Measurements from ENCODE around the gene CCL20.

DNA sequence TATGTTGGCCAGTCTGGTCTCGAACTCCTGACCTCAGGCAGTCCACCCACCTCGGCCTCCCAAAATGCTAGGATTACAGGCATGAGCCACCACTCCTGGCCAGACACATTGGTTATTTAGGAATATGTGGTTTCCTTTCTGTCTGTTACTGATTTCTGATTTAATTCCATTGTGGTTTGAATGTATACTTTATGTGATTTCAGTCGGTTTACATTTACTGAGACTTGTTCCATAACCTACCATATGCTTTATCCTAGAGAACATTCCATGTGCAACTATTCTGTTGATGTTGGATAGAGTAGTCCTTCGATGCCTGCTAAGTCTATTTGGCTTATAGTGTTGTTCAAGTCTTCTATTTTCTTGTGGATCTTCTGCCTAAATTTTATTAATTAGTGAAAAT lies 1.6 kb upstream of the CCL20 start:
- TF ChIP-seq, protein P1, sequence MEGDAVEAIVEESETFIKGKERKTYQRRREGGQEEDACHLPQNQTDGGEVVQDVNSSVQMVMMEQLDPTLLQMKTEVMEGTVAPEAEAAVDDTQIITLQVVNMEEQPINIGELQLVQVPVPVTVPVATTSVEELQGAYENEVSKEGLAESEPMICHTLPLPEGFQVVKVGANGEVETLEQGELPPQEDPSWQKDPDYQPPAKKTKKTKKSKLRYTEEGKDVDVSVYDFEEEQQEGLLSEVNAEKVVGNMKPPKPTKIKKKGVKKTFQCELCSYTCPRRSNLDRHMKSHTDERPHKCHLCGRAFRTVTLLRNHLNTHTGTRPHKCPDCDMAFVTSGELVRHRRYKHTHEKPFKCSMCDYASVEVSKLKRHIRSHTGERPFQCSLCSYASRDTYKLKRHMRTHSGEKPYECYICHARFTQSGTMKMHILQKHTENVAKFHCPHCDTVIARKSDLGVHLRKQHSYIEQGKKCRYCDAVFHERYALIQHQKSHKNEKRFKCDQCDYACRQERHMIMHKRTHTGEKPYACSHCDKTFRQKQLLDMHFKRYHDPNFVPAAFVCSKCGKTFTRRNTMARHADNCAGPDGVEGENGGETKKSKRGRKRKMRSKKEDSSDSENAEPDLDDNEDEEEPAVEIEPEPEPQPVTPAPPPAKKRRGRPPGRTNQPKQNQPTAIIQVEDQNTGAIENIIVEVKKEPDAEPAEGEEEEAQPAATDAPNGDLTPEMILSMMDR (IDR thresholded peaks at IDR 0.05; ENCODE audit: poor library complexity, severe bottlenecking): no peak
- TF ChIP-seq RAD21 (conservative IDR thresholded peaks at IDR 0.05): no peak
- TF ChIP-seq POLR2AphosphoS5 (IDR thresholded peaks at IDR 0.05): no peak
- TF ChIP-seq EZH2 (IDR thresholded peaks at IDR 0.05; ENCODE audit: borderline replicate concordance, insufficient read depth, low read length, poor library complexity, severe bottlenecking): no peak
- TF ChIP-seq, protein P2, sequence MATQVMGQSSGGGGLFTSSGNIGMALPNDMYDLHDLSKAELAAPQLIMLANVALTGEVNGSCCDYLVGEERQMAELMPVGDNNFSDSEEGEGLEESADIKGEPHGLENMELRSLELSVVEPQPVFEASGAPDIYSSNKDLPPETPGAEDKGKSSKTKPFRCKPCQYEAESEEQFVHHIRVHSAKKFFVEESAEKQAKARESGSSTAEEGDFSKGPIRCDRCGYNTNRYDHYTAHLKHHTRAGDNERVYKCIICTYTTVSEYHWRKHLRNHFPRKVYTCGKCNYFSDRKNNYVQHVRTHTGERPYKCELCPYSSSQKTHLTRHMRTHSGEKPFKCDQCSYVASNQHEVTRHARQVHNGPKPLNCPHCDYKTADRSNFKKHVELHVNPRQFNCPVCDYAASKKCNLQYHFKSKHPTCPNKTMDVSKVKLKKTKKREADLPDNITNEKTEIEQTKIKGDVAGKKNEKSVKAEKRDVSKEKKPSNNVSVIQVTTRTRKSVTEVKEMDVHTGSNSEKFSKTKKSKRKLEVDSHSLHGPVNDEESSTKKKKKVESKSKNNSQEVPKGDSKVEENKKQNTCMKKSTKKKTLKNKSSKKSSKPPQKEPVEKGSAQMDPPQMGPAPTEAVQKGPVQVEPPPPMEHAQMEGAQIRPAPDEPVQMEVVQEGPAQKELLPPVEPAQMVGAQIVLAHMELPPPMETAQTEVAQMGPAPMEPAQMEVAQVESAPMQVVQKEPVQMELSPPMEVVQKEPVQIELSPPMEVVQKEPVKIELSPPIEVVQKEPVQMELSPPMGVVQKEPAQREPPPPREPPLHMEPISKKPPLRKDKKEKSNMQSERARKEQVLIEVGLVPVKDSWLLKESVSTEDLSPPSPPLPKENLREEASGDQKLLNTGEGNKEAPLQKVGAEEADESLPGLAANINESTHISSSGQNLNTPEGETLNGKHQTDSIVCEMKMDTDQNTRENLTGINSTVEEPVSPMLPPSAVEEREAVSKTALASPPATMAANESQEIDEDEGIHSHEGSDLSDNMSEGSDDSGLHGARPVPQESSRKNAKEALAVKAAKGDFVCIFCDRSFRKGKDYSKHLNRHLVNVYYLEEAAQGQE (IDR thresholded peaks at IDR 0.05; ENCODE audit: borderline replicate concordance): no peak
- TF ChIP-seq EP300 (conservative IDR thresholded peaks at IDR 0.05; ENCODE audit: poor library complexity, severe bottlenecking): no peak
